Endothelial cell of umbilical vein (primary cell): ENCODE measurements around the gene TEX101.

Experiments
- CTCF ChIP-seq, 2 donors: IDR thresholded peaks; 1 replicate in 1 of 2; 2 replicates in 1 of 2; pipeline ENCODE4 v1.5.1; 2011; ENCODE audit warnings: low read length in 2 of 2, mild to moderate bottlenecking in 2 of 2, moderate library complexity in 2 of 2, control low read depth in 1 of 2, inconsistent platforms in 1 of 2, low read depth in 1 of 2; ENCODE audit not compliant: insufficient read depth in 1 of 2; ENCODE audit errors: extremely low read depth in 1 of 2
- EZH2 ChIP-seq: IDR thresholded peaks from 2 replicates; pipeline ENCODE4 v1.6.1; 2012; ENCODE audit warnings: borderline replicate concordance, low read depth, mild to moderate bottlenecking, moderate library complexity, low read length, inconsistent platforms; ENCODE audit not compliant: severe bottlenecking
- FOS ChIP-seq: IDR thresholded peaks from 2 replicates; pipeline ENCODE4 v1.6.1; 2011; ENCODE audit warnings: mild to moderate bottlenecking, low read length, moderate library complexity, borderline replicate concordance; ENCODE audit not compliant: insufficient read depth
- GATA2 ChIP-seq: IDR thresholded peaks from 2 replicates; pipeline ENCODE4 v1.7.0; 2011; ENCODE audit warnings: low read depth, mild to moderate bottlenecking, moderate library complexity, mixed read lengths, low read length; ENCODE audit not compliant: insufficient read length, insufficient read depth
- MAX ChIP-seq: IDR thresholded peaks from 2 replicates; pipeline ENCODE4 v1.6.1; 2011; ENCODE audit not compliant: insufficient read depth, insufficient read length
- MYC ChIP-seq: IDR thresholded peaks from one replicate; pipeline ENCODE4 v1.6.1; 2011; ENCODE audit warnings: mild to moderate bottlenecking, low read depth, low read length
- POLR2A ChIP-seq: IDR thresholded peaks from 2 replicates; pipeline ENCODE4 v1.6.1; 2012; ENCODE audit warnings: low read depth, mild to moderate bottlenecking, control low read depth, low read length
- POLR2AphosphoS5 ChIP-seq: IDR thresholded peaks from 2 replicates; pipeline ENCODE4 v1.6.1; 2012; ENCODE audit warnings: low read depth, mild to moderate bottlenecking, control low read depth, low read length, moderate library complexity; ENCODE audit not compliant: insufficient read depth

GRCh38 chr19:43406297-43406696 is 8.4 kb upstream of the TEX101 start:
- TF ChIP-seq CTCF (IDR thresholded peaks at IDR 0.05; ENCODE audit: extremely low read depth in 1 of 2, insufficient read depth in 1 of 2, low read depth in 1 of 2, low read length in 2 of 2) = no peak
- TF ChIP-seq POLR2A = no peak
- TF ChIP-seq FOS = no peak
- TF ChIP-seq MAX = no peak
- no peak for TF ChIP-seq MYC
- no peak for TF ChIP-seq POLR2AphosphoS5
- TF ChIP-seq EZH2 = no peak
- no peak for TF ChIP-seq GATA2
